Right lobe of liver (tissue), 4 donors: ENCODE data around the gene SRGAP2B.
"Not testable (repeated sequence)": the region's sequence is repeated elsewhere in the genome, so short reads cannot be mapped to it uniquely, and the experiment has no call there.

Source experiments
- CTCF ChIP-seq, 4 donors: fragments of 200-600 bp in 3 of 4; fragments of 450-650 bp in 1 of 4; IDR thresholded peaks; one replicate each; pipeline versions ENCODE4 v1.5.1 to v1.8.0; 2016 to 2022; ENCODE audit warnings: antibody characterized with exemption in 4 of 4, mild to moderate bottlenecking in 2 of 4
- POLR2A ChIP-seq: fragments of 450-650 bp; IDR thresholded peaks from one replicate; pipeline ENCODE4 v1.6.1; 2017; ENCODE audit warnings: antibody characterized with exemption, mild to moderate bottlenecking
- donor health status: DM: no; HTN: no; CAD: no.
- donor health status: DM: no; HTN: no; CAD: no.
- donor health status: DM: no; HTN: yes; CAD: no.

DNA sequence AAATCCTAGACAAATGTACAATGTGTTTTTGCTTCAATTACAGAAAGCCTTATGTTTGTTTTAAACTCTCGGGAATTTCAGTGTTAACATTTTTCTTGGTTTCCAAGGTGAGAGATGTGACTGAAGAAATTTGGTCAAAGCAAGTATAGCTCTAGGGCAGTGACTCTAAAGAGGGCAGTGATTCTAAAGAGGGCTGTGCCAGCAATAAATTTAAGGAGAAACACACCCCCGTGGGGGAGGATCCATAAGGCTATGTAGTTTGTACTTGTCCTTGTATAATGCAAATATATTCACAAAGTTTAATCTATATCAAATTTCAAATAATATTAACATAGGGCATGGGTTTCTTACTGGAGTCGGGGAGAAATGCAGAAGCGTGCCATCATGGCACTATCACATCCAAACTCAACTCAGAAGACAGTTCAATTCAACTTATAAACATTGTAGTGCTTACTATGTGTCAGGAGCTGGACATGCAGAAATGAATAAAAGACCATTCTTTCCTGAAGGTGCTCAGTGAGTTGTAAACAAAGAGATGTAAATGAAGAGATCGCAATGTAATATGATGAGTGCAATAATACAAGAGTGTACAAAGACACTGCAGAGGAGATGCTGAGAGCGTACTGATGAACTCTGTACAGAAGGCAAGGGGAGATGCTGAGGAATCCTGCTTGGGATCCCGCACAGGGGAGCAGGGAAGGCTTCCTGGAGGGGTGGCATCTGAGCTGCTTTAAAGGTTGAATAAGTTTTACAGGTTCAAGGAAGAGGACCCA lies 12.5 kb downstream of the SRGAP2B start:
- not testable (repeated sequence) for TF ChIP-seq CTCF (IDR thresholded peaks at IDR 0.05); POLR2A
